ENCODE data around the gene GOLGA6L6.
"Not testable (repeated sequence)": the region's sequence is repeated elsewhere in the genome, so short reads cannot be mapped to it uniquely, and the experiment has no call there.

Gene GOLGA6L6

GRCh38 chr15:20541700-20542099 lies at the start of gene GOLGA6L6:
GOLGA6L6 (minus strand) TSS chr15:20541800; CDS start chr15:20541709, 91 bp downstream.
- DNase-seq (ENCODE audit: low read depth in 2 of 2), result not testable (repeated sequence)

- DNase-seq (ENCODE audit: low read depth in 2 of 2), result not testable (repeated sequence)
Measured at GRCh38 chr15:20590069-20590468, 48.5 kb upstream of the GOLGA6L6 start.

- DNase-seq (ENCODE audit: low read depth in 2 of 2), result not testable (repeated sequence)
Measured at GRCh38 chr15:20586821-20587220, 45.2 kb upstream of the GOLGA6L6 start.

GRCh38 chr15:20582726-20583115 lies 41.1 kb upstream of the GOLGA6L6 start:
- DNase-seq (ENCODE audit: low read depth in 2 of 2), result not testable (repeated sequence)

- not testable (repeated sequence) for DNase-seq (ENCODE audit: low read depth in 2 of 2)
Measured at GRCh38 chr15:20582109-20582725, 40.6 kb upstream of the GOLGA6L6 start.

- not testable (repeated sequence) for DNase-seq (ENCODE audit: low read depth in 2 of 2)
Measured at GRCh38 chr15:20581261-20582108, 39.9 kb upstream of the GOLGA6L6 start.

- not testable (repeated sequence) for DNase-seq (ENCODE audit: low read depth in 2 of 2)
Measured at GRCh38 chr15:20579662-20580061, 38.1 kb upstream of the GOLGA6L6 start.

- not testable (repeated sequence) for DNase-seq (ENCODE audit: low read depth in 2 of 2)
Measured at GRCh38 chr15:20551289-20551688, 9.7 kb upstream of the GOLGA6L6 start.

GRCh38 chr15:20505926-20506658 lies 35.5 kb downstream of the GOLGA6L6 start:
- DNase-seq (ENCODE audit: low read depth in 2 of 2), result not testable (repeated sequence)

GRCh38 chr15:20502839-20503238 lies 38.8 kb downstream of the GOLGA6L6 start:
- not testable (repeated sequence) for DNase-seq (ENCODE audit: low read depth in 2 of 2)

- not testable (repeated sequence) for DNase-seq (ENCODE audit: low read depth in 2 of 2)
Measured at GRCh38 chr15:20501512-20502222, 39.9 kb downstream of the GOLGA6L6 start.

- DNase-seq (ENCODE audit: low read depth in 2 of 2), result not testable (repeated sequence)
Measured at GRCh38 chr15:20497781-20498180, 43.8 kb downstream of the GOLGA6L6 start.

- not testable (repeated sequence) for DNase-seq (ENCODE audit: low read depth in 2 of 2)
Measured at GRCh38 chr15:20493035-20493434, 48.6 kb downstream of the GOLGA6L6 start.

- not testable (repeated sequence) for DNase-seq (ENCODE audit: low read depth in 2 of 2)
Measured at GRCh38 chr15:20492598-20492997, 49.0 kb downstream of the GOLGA6L6 start.

GRCh38 chr15:20489320-20489719 lies 52.3 kb downstream of the GOLGA6L6 start:
- not testable (repeated sequence) for DNase-seq (ENCODE audit: low read depth in 2 of 2)
